Upper lobe of right lung (tissue), 1 donor: Measurements from ENCODE around the gene ALDH3B1. TPM values are rescaled to one million over a fixed set of nuclear protein-coding genes. Genes with fewer than 3 reads are reported as not detected.

Source experiments
- ATAC-seq: fragments of 200-7000 bp; cut with Tn5 transposase; one replicate; pipeline ENCODE4 v1.9.1; 2020; ENCODE audit warnings: mild to moderate bottlenecking, moderate library complexity
- DNase-seq: peaks from one replicate; pipeline ENCODE4 v3.0.0-alpha.2; 2020
- H3K27ac ChIP-seq: fragments of 200-600 bp; one replicate; pipeline ENCODE4 v1.8.0; 2022
- H3K27me3 ChIP-seq: fragments of 200-600 bp; one replicate; pipeline ENCODE4 v1.8.0; 2022; ENCODE audit warnings: mild to moderate bottlenecking
- H3K36me3 ChIP-seq: fragments of 200-600 bp; one replicate; pipeline ENCODE4 v1.8.0; 2022
- H3K4me1 ChIP-seq: fragments of 200-600 bp; one replicate; pipeline ENCODE4 v1.8.0; 2022
- H3K4me3 ChIP-seq: fragments of 200-600 bp; one replicate; pipeline ENCODE4 v1.8.0; 2022; ENCODE audit warnings: mild to moderate bottlenecking
- H3K9me3 ChIP-seq: fragments of 200-600 bp; one replicate; pipeline ENCODE4 v1.8.0; 2022
- intact Hi-C: fragments of 100-400 bp; cut with DNase I; formaldehyde crosslinking; loops from one replicate; pipeline ENCODE4 v1.11.0; 2022
- total RNA-seq: library from RNA; stranded (reverse); fragmentation: NEBNext Ultra II Directional; extraction: Animal tissue kit (Norgen Biotek cat#: 25700); gene quantifications from one replicate; pipeline ENCODE4 v1.2.1, GENCODE V29; 2021
- TF ChIP-seq, protein P1 (sequence below): fragments of 200-600 bp; IDR thresholded peaks from one replicate; pipeline ENCODE4 v1.8.0; 2022; ENCODE audit warnings: antibody characterized with exemption
- donor health status: DM: no; HTN: yes; CAD: no; lungs with severe emphysema.

Gene ALDH3B1
- total RNA-seq, 1 donor from 2014 or later, result 95.9 TPM

DNA sequence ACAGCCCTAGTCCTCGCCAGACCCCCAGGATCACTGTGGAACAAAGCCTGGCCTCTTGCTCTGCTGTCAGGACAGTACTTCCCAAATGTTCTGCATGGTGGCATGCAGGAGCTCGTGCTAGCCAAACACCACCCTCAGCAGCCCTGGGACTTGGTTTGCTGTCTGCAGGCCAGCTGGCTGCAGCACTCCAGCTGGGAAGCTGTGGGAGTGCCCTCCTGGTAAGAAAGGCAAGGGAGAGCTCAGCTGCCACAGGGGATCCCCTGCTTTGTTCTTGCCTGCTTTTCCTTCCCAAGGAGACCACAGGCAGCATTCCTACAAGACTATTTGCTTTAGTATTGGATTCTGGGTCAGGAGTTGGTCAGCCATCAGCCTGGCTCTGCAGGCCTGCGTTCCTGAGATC lies 56.6 kb downstream of the ALDH3B1 start:
- intact Hi-C loops, result no loop called here
- Histone ChIP-seq H3K27me3 (no peaks in the 10 kb centered on the region), H3K4me1 (no peaks in the 10 kb centered on the region), H3K9me3 (no peaks in the 10 kb centered on the region), H3K27ac (no peak overlapping the region), H3K4me3 (no peak overlapping the region), H3K36me3 (peaks cover 92% of the 10 kb centered on the region)
- TF ChIP-seq, protein P1, sequence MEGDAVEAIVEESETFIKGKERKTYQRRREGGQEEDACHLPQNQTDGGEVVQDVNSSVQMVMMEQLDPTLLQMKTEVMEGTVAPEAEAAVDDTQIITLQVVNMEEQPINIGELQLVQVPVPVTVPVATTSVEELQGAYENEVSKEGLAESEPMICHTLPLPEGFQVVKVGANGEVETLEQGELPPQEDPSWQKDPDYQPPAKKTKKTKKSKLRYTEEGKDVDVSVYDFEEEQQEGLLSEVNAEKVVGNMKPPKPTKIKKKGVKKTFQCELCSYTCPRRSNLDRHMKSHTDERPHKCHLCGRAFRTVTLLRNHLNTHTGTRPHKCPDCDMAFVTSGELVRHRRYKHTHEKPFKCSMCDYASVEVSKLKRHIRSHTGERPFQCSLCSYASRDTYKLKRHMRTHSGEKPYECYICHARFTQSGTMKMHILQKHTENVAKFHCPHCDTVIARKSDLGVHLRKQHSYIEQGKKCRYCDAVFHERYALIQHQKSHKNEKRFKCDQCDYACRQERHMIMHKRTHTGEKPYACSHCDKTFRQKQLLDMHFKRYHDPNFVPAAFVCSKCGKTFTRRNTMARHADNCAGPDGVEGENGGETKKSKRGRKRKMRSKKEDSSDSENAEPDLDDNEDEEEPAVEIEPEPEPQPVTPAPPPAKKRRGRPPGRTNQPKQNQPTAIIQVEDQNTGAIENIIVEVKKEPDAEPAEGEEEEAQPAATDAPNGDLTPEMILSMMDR, result no peak
- no peak for DNase-seq
- ATAC-seq, result no peak

DNA sequence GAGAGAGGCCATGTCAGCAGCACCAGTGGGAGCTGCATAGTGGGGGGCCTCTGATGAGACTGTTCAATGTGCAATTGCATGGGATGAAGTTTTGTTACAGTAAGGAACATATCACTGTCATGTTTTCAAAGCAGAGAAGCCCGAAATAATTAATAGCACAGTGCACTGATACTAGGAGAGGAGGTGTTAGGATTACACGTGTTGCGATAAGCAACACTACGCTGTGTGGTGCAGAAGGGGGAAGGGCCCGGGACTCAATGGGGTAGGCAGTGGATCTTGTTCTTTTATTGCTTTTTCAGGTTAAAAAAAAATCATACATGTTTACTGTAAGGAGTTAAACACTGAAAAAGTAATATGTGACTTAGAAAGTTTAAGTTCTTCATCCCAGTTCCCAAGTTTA lies 57.9 kb downstream of the ALDH3B1 start:
- TF ChIP-seq, protein P1, result no peak
- intact Hi-C loops, result no loop called here
- DNase-seq (no peak), ATAC-seq (no peak)
- H3K4me3 ChIP-seq, result no peak overlapping the region
- no peaks in the 10 kb centered on the region for H3K9me3 ChIP-seq
- no peak overlapping the region for H3K27ac ChIP-seq
- peaks cover 92% of the 10 kb centered on the region for H3K36me3 ChIP-seq
- no peaks in the 10 kb centered on the region for H3K27me3 ChIP-seq
- no peaks in the 10 kb centered on the region for H3K4me1 ChIP-seq

DNA sequence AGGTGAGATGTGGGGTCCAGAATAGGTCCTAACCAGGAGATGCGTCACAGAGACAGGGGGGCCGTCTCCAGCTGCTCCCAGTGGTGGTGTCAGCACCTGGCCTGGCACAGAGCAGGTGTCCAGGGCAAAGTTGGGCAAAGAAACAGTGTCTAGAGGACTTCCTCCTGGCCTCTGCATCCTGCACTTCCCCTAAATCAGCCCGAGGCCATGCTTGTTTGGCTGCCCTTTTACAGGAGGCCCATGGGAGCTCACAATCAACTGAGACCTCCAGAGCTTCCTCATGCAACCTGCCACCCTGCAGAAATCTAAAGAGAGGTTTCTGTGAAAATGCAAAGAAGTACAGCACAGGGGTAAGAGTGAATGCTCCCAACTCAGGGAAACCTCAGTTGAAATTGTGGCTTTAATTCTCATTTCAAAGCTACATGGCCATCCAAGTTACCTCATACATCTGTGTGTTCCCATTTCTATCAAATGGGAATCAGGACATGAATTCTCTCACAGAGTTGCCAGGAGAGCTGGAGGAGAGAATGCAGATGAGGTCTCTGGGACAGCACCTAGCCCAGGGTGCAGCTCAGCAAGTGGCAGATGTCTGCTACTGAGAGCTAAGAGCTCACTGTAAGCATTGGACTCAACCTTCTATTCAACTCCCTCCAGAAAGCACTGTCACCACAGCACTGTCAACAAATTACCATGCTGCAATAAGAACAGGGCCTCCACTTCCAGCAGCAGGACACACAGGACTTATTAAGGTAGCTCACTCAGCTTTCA lies 61.3 kb downstream of the ALDH3B1 start:
- intact Hi-C loops, result no loop called here
- peak; percentile 51 for ATAC-seq
- Histone ChIP-seq H3K36me3 (peaks cover 71% of the 10 kb centered on the region), H3K27ac (no peak overlapping the region), H3K4me1 (no peaks in the 10 kb centered on the region), H3K27me3 (no peaks in the 10 kb centered on the region), H3K9me3 (no peaks in the 10 kb centered on the region), H3K4me3 (no peak overlapping the region)
- TF ChIP-seq, protein P1, result no peak
- DNase-seq, result no peak

DNA sequence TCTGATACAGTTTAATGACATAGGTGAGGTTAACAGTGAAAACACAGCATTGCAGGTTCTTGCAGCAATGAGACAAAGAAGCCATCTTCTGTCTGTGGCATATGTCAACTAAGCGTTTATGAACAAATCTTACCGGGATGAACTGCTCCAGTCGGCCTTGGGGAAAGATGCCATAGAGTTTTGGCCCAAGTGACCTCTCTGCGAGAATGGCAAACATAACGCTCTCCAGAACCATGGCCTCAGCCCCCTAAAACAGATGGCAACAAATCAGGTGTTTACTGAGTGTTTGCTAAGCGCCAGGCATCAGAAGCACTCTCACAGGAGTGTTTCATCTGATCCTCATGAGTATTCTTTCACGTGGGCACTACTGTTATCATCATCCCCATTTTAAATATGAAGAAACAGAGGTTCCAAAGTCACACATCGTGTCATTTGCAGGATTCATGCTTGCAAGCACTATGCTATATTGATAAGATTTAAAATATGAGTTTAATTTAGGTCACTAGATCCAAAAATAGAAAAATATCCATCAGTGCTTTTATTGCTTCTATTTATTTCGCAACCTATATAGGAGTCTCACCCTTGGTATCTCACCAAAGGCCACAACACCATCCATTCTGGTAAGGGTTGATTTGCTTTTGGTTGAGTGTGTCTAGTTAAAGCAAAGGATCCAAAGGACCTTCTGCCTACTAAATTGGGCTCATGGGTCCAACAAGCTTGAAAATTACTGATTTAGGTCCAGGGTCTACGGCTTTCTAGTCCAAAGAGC lies 64.6 kb downstream of the ALDH3B1 start:
- Histone ChIP-seq H3K36me3 (peaks cover 47% of the 10 kb centered on the region), H3K9me3 (no peaks in the 10 kb centered on the region)
- no peak for DNase-seq

DNA sequence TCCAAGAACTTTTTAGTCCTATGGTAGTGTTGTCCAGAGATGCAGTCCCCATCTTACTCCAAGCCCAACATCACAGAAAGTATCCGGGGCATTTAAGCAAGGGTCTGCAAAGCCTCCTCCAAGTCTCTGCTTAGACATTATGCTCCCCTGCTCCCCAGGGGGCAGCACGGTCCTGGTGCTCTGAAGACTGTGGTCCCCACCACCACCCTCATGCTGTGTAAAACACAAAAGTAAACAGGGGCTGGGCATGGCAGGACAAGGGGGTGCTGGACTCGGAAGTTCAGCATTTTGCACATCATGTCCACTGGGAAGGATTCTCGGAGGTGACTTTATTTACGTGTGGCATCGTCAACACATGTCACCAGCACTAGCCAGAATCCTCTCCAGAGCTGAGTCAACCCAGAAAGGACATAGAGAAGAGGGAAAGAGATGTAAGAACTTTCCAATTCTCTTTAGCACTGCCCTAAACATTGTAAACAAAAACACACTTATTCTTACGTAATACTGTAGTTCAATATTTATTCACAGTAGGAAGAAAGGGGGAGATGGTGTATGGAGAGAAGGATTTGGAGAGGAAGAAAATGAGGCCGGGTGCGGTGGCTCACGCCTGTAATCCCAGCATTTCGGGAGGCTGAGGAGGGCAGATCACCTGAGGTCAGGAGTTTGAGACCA lies 66.4 kb downstream of the ALDH3B1 start:
- Histone ChIP-seq H3K27me3 (no peaks in the 10 kb centered on the region), H3K27ac (no peak overlapping the region), H3K9me3 (no peaks in the 10 kb centered on the region), H3K4me3 (no peak overlapping the region), H3K4me1 (peaks cover 5% of the 10 kb centered on the region), H3K36me3 (peaks cover 53% of the 10 kb centered on the region)
- DNase-seq (no peak), ATAC-seq (peak; percentile 74)
- TF ChIP-seq, protein P1, result peak; percentile 34
- intact Hi-C loops, result no loop called here

More for the DNA sequence above, 64.6 kb downstream of the ALDH3B1 start:
- Histone ChIP-seq H3K27me3 (no peaks in the 10 kb centered on the region), H3K4me3 (no peak overlapping the region), H3K4me1 (peaks cover 5% of the 10 kb centered on the region), H3K27ac (no peak overlapping the region)
- ATAC-seq, result no peak
- TF ChIP-seq, protein P1, result no peak
- intact Hi-C loops, result no loop called here
